Thyroid gland (tissue), 4 donors: Measurements from ENCODE around the gene SH2D3C.

ENCODE experiments used
- CTCF ChIP-seq, 6 experiments: fragments of 200-600 bp in 3 of 6; fragments of 450-650 bp in 3 of 6; sonication (generic) in 3 of 6; IDR thresholded peaks; one replicate each; pipeline ENCODE4 v1.5.1; 2016 to 2019; ENCODE audit warnings: antibody characterized with exemption in 6 of 6, mild to moderate bottlenecking in 2 of 6, inconsistent platforms in 1 of 6, moderate library complexity in 1 of 6
- POLR2A ChIP-seq, 2 donors: fragments of 450-650 bp; IDR thresholded peaks; one replicate each; pipeline ENCODE4 v1.6.1; 2017; ENCODE audit warnings: antibody characterized with exemption in 2 of 2, mild to moderate bottlenecking in 2 of 2, moderate library complexity in 1 of 2

GRCh38 chr9:127720865-127721227, 57.6 kb downstream of the SH2D3C start:
- no peak for TF ChIP-seq CTCF (IDR thresholded peaks at IDR 0.05)
- TF ChIP-seq POLR2A (IDR thresholded peaks at IDR 0.05), result no peak
